Stimulated activated effector memory CD8-positive, alpha-beta T cell treated with anti-CD3 and anti-CD28 coated beads, Interleukin-12 subunit alpha, Interleukin-12 subunit beta, amount 100 ng/mL, for 72 hours (primary cell): Measurements from ENCODE around the gene DOC2B.
"Not testable (repeated sequence)": the region's sequence is repeated elsewhere in the genome, so short reads cannot be mapped to it uniquely, and the experiment has no call there.

Source experiments
- ATAC-seq: fragments of 150-1000 bp; cut with Tn5 transposase; 2 replicates; pipeline ENCODE4 v1.10.0; 2021
- DNase-seq, 2 donors: peaks; one replicate each; pipeline ENCODE4 v3.0.0; 2021 to 2022; ENCODE audit warnings: low spot score in 2 of 2
- H3K27ac Mint-ChIP-seq: one replicate; pipeline ENCODE4 v1.8.0; 2022; ENCODE audit warnings: mild to moderate bottlenecking, mixed read lengths
- H3K36me3 Mint-ChIP-seq: one replicate; pipeline ENCODE4 v1.8.0; 2022; ENCODE audit warnings: mild to moderate bottlenecking, mixed read lengths
- H3K4me1 Mint-ChIP-seq: one replicate; pipeline ENCODE4 v1.8.0; 2022; ENCODE audit warnings: mixed read lengths
- H3K4me3 Mint-ChIP-seq: one replicate; pipeline ENCODE4 v1.8.0; 2022; ENCODE audit warnings: mild to moderate bottlenecking, mixed read lengths
- H3K9me3 Mint-ChIP-seq: one replicate; pipeline ENCODE4 v1.8.0; 2022; ENCODE audit warnings: mixed read lengths

Gene DOC2B

DNA sequence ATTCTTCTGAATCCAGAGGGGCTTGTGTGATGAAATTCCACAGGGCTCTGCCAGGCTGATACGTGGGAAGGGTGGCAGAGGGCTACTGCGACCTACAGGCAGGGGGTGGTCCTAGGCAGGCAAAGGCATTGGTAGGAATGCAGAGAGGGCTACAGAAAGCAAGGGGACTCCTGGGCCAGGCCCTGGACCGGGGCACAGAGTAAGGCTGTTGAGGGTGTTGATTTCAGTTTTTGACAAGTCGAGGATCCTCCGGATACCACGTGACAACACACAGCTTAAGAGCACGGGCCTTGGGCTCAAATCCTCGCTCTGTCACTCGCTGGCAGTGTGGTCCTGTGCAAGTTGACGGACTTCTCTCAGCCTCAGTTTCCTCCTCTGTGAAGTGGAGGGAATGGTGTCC, 19.1 kb upstream of the DOC2B start:
- H3K9me3 Mint-ChIP-seq, result no peaks in the 10 kb centered on the region
- no peak overlapping the region for H3K27ac Mint-ChIP-seq
- H3K4me3 Mint-ChIP-seq, result no peak overlapping the region
- H3K4me1 Mint-ChIP-seq, result no peaks in the 10 kb centered on the region
- DNase-seq (no peak), ATAC-seq (no peak)
- no peaks in the 10 kb centered on the region for H3K36me3 Mint-ChIP-seq

DNA sequence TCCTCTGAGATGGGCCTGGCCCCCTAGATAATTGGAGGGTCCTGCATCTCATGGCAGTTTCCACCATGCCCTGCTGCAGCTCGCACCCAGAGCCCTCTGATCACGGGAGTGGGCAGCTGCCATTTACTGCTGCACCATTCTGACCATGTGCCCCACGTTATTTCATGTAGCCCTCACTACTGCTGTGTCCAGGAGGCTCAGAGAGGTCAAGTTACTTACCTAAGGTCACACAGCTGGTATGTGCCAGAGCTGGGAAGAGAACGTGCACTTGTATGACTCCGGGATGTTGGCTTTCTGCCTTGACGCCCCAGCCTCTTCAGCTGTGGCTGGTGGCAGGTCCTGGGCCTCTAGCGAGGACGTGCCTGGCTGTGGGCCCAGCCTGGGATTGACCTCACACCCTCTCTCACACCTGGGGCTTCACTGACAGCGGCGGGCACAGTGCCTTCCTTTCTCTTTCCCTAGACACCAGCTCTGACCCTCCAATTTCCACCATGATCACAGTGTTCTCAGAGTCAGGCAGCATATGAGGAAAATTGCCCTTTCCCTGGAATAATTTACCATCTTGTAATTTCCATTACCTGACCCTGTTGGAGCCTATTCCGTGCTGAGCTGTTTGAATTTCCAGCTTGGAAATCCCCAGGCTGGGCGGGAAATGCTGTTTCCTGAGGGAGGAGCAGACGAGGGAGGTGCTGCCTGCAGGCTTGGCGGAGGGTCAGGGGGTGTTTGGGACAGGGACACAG, 18.5 kb upstream of the DOC2B start:
- Mint-ChIP-seq H3K4me3 (no peak overlapping the region), H3K9me3 (no peaks in the 10 kb centered on the region), H3K36me3 (no peaks in the 10 kb centered on the region), H3K4me1 (no peaks in the 10 kb centered on the region), H3K27ac (no peak overlapping the region)
- ATAC-seq (no peak), DNase-seq (no peak)

DNA sequence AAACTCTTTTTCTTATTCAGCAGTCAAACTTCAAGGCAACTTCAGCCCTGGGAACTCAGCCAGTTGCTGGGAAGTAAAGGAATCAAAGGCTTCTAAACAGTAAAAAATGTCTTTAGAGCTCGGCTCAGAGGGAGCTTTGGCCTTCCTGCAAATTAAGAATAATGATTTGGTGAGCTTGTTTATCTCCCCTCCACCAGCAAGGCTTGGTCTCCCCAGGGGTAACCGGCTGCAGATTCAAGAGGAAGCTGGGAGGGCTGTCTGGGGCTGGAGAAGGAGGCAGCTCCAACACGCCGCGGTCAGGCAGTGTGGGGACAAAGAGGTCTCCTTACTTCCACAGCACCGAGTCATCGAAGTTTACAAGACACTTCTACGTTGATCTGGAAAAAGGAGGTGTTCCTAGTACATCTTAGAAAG, 17.7 kb upstream of the DOC2B start:
- no peak overlapping the region for H3K27ac Mint-ChIP-seq
- no peak overlapping the region for H3K4me3 Mint-ChIP-seq
- H3K36me3 Mint-ChIP-seq, result no peaks in the 10 kb centered on the region
- no peaks in the 10 kb centered on the region for H3K9me3 Mint-ChIP-seq
- H3K4me1 Mint-ChIP-seq, result no peaks in the 10 kb centered on the region
- DNase-seq, result no peak
- ATAC-seq, result no peak

DNA sequence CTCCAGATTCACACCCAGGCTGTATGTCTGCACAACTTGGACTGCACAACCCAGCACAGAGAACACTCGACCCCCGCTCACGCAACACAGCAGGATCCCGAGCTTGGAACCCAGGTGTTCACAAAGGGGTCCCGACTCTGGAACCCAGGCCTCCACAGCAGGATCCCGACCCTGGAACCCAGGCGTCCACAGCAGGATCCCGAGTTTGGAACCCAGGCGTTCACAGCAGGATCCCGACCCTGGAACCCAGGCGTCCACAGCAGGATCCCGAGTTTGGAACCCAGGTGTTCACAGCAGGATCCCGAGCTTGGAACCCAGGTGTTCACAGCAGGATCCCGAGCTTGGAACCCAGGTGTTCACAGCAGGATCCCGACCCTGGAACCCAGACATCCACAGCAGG, 16.8 kb upstream of the DOC2B start:
- not testable (repeated sequence) for DNase-seq, H3K36me3 Mint-ChIP-seq, H3K4me3 Mint-ChIP-seq, H3K4me1 Mint-ChIP-seq, H3K9me3 Mint-ChIP-seq, H3K27ac Mint-ChIP-seq, ATAC-seq

DNA sequence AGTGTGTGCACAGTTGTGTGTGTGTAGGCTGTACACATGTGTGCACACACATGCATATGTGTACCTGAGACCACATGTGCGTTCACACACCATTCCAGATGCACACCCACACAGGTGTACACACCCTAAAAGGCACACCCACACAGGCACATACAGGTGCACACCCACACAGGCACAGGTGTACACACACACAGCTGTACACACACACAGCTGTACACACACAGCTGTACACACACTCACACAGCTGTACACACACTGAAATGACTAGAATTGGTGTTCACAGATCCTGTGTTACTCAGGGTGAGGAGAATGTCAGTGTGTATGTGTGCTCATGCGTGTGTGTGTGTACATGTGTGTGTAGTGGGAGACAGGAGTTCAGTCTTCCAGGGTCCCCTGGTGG, 15.9 kb upstream of the DOC2B start:
- DNase-seq (no peak), ATAC-seq (no peak)
- Mint-ChIP-seq H3K36me3 (no peaks in the 10 kb centered on the region), H3K4me3 (no peak overlapping the region), H3K4me1 (no peaks in the 10 kb centered on the region), H3K27ac (no peak overlapping the region), H3K9me3 (no peaks in the 10 kb centered on the region)

DNA sequence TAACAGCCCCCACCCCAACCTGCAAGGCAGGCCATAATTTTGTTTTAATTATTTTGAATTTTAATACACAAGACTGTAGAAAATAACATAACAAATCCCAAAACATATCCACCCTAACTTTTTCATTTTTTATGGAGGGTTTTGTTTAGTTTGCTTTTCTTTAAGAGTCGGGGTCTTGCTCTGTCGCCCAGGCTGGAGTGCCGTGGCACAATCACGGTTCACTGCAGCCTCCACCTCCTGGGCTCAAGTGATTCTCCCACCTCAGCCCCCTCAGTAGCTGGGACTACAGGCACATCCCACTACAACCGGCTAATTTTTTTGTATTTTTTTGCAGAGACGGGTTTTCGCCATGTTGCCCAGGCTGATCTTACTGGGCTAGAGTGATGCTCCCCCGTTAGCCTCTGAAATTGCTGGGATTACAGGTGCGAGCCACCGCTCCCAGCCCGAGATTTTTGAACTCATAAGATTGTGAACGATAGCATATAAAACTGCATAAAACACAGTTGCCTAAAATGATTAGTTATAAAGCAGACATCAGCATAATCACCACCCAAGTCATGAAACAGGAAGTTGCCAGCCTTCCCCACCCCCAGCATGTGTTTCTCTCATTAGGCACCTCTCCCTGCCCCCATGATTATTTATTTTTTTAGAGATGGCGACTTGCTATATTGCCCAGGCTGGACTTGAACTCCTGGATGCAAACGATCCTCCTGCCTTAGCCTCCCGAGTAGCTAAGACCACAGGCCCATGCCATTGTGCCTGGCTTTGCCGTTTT, 13.6 kb upstream of the DOC2B start:
- Mint-ChIP-seq H3K4me1 (no peaks in the 10 kb centered on the region), H3K4me3 (no peak overlapping the region), H3K27ac (no peak overlapping the region), H3K9me3 (no peaks in the 10 kb centered on the region), H3K36me3 (no peaks in the 10 kb centered on the region)
- ATAC-seq (no peak), DNase-seq (no peak)

DNA sequence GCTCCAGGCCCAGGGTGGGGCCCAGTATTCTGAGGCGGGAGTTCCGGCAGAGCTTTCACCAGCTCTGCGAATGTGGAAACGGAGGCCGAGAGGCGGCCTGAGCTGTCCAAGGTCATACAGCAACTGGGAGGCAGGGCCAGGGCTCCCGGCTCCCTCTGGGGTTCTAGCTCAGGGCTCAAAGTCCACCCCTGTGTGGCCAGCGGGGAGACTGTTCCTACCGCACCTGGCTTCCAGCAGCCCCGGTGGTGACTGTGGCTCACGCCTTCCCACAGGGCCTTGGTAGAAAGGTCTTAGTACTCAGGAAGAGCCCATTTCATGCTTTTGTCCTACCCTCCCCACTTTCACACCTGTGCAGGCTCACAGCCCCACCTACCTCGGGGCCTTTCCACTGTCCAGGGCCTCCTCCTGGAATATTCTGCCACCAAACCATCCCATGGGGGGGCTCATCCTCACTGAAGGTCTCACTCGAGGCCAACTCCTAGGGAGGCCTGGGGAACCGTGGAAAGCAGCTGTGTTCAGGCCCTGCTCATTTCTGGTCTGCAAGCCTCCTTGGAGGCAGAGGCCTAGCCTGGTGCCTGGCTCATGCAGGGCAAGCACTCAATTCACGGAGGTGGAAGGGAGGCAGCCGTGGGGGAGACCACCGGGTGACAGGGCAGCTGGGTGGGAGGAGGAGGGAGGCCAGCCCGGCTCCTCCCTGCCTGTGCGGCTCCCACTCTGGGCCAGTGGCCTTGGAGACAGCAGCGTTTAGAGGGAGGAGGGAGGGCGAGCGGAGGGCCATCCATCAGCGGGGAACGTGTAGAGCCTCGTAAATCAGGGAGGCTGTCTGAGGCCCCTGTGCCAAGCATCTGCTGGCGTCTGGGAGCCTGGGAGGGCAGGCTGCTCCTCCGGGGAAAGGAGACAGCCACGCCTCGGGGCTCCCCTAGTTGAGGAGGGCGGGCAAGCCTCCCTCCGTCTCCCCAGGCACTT, 12.7 kb upstream of the DOC2B start:
- H3K27ac Mint-ChIP-seq, result peak overlapping the region; percentile 45
- H3K4me3 Mint-ChIP-seq, result no peak overlapping the region
- no peaks in the 10 kb centered on the region for H3K4me1 Mint-ChIP-seq
- H3K36me3 Mint-ChIP-seq, result no peaks in the 10 kb centered on the region
- no peaks in the 10 kb centered on the region for H3K9me3 Mint-ChIP-seq
- no peak for DNase-seq
- no peak for ATAC-seq

DNA sequence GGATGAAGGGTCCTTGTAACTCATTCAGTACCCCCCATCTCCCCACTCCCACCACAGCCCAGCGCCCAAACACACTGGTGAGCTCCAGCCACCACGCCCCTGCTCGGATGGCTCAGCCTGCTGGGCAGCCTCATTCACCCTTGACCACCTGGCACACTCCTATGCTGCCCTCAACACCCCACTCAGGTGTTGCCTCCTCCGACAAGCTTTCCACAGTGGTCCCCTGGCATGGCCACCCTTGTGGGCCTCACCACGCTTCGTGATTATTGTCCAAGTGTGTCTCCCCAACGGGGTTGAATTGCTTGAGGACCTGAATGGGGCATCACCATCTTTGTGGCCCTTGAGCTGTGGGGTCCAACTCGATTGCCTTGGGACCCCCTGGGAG, 12.0 kb upstream of the DOC2B start:
- Mint-ChIP-seq H3K4me1 (no peaks in the 10 kb centered on the region), H3K27ac (peak overlapping the region; percentile 45), H3K36me3 (no peaks in the 10 kb centered on the region), H3K4me3 (no peak overlapping the region), H3K9me3 (no peaks in the 10 kb centered on the region)
- DNase-seq (no peak), ATAC-seq (no peak)

DNA sequence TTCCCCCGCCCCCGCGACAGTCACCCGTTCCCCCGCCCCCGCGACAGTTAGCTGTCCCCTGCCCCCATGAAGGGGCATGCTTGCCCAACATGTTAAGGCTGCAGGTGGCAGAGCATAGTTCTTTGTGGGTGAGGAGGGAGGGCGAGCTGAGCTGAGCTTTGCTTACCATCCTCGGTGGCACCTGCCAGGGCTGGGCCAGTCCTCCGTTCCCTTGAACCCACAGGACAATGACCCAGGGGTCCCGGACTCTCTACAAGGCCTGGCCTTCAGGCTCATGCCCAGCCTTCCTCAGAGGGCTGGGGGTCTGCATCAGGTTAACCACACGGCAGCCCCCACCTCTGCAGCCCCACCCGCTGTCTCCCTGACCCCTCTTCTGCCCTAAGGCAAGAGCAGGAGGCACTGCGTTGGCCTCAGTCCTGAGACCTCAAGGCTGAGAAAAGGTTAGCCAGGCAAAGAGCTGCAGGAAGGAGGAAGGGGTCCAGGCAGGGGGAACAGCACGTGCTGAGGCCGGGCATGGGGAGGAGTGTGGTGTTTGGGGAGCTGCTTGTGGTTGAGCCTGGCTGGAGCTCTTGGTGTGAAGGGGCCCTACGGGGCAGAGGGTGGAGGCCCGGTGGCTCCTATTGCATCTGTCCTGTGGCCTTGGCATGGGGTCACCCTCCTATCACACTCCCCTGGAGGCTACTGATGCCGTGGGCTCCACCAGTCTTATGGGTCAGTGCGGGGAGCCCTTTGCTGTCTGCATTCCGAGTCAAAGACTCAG, 11.4 kb upstream of the DOC2B start:
- DNase-seq, result no peak
- no peak overlapping the region for H3K4me3 Mint-ChIP-seq
- peak overlapping the region; percentile 45 for H3K27ac Mint-ChIP-seq
- no peaks in the 10 kb centered on the region for H3K4me1 Mint-ChIP-seq
- no peak for ATAC-seq
- H3K36me3 Mint-ChIP-seq, result no peaks in the 10 kb centered on the region
- H3K9me3 Mint-ChIP-seq, result no peaks in the 10 kb centered on the region

DNA sequence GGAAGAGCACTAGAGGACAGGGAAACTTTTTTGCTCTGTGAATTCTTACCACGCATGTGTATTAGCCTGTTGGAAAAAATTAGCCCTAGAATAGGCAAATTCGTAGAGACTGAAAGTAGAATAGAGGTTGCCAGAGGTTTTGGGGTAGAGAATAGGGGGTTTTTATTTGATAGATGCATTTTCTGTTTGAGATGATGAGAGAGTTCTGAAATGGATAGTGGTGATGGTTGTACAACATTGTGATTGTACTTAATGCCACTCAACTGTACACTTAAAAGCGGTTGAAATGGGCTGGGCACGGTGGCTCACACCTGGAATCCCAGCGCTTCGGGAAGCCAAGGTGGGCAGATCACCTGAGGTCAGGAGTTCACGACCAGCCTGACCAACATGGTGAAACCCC, 8.0 kb upstream of the DOC2B start:
- ATAC-seq (no peak), DNase-seq (no peak)
- Mint-ChIP-seq H3K4me3 (no peak overlapping the region), H3K27ac (no peak overlapping the region), H3K4me1 (peaks cover 9% of the 10 kb centered on the region), H3K9me3 (no peaks in the 10 kb centered on the region), H3K36me3 (no peaks in the 10 kb centered on the region)

DNA sequence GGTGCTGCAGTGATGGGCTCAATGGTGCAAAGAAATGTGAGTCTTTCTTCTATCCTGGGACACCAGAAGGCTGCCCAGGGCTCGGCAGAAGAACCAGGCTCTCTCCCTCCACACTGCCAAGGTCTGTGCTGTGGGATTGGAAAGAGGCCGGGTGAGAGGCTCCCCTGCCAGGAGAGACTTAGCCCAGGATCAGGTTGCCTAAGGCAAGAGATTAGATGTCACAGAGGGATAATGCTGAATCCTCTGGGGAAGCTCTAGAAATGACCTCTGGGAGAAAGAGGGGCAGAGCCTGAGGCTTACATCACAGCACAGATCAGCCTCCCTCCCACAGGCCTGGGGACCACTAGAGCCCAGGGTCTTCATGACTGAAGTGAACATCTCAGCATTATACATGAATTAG, 5.7 kb upstream of the DOC2B start:
- peaks cover 12% of the 10 kb centered on the region for H3K4me1 Mint-ChIP-seq
- no peaks in the 10 kb centered on the region for H3K9me3 Mint-ChIP-seq
- no peak overlapping the region for H3K4me3 Mint-ChIP-seq
- H3K36me3 Mint-ChIP-seq, result no peaks in the 10 kb centered on the region
- H3K27ac Mint-ChIP-seq, result no peak overlapping the region
- DNase-seq (no peak), ATAC-seq (no peak)

DNA sequence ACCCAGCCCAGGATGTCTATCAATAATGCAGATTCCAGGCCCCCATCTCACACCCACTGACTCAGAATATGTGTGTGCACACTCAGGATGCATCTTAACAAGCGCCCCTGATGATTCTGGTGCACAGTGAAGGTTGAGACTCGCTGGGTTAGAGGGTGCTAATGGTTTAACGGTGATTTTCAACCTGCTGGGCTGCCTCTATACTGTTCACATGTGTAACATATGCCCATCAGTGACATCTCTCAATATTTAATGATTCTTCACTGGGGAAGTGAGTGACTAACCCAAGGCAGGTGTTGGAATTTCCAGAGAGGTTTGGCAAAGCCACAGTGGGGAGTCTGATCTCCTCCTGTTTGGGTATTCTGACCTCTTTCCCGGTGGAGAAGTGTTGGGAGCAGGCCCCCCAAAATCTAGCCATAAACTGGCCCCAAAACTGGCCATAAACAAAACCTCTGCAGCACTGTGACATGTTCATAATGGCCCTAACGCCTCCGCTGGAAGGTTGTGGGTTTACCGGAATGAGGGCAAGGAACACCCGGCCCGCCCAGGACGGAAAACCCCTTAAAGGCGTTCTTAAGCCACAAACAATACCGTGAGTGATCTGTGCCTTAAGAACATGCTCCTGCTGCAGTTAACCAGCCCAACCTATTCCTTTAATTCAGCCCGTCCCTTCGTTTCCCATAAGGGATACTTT, 4.1 kb upstream of the DOC2B start:
- Mint-ChIP-seq H3K27ac (no peak overlapping the region), H3K9me3 (no peaks in the 10 kb centered on the region), H3K4me3 (peak overlapping the region; percentile 49), H3K36me3 (no peaks in the 10 kb centered on the region), H3K4me1 (peaks cover 15% of the 10 kb centered on the region)
- peak; percentile 25 for ATAC-seq
- DNase-seq, result peak in 1 of 2 donors; percentile 64

DNA sequence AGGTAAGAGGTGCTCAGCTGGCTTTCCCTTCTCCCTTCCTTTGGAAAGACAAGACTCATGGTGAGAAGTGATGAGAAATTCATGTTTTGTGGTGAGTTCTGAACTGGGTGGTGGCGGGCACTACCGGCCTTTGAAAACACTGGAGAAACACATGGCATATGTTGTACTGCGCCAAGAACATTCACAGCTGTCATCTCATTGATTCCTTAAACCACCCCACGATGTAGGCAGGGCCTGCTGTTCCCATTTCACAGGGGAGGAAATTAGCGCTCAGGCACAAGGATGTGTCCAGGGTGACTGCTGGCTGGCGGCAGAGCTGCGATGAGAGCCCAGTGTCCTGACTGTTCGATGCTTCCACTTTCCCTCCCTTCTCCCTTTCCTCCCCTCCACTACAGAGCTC, 1.6 kb upstream of the DOC2B start:
- no peak for DNase-seq
- Mint-ChIP-seq H3K27ac (no peak overlapping the region), H3K36me3 (no peaks in the 10 kb centered on the region), H3K9me3 (no peaks in the 10 kb centered on the region), H3K4me1 (peaks cover 15% of the 10 kb centered on the region), H3K4me3 (no peak overlapping the region)
- no peak for ATAC-seq

DNA sequence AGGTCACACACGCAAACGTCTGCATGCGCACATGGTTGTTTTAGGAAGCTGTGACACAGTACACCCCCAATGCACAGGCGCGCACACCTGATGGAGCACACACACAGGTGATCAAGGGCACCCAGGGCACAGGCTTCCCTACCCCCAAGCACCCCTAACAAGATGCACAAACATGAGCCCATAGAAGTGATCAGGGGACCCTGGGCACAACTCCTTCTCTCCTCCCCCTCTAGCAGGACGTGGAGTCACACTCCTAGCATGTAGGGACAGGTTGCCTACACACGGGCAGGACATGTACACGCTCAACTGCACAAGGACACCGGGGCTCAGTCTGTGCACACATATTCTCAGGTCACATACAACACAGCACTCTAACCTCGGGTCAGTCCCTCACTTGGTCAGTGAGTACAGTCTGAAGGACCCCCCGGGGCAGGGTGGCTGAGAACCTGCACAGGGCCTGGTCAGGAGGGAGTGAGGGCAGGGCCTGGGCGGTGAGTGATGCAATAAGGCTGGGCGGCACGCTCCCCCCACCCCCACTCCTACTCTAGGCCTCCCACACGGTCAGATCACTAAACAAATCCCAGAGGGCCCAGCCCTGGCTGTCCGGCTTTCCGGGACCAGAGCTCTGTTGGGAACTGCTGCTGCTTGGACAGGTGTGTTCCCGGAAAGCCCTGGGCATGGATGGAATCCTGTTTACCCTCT, 751 bp upstream of the DOC2B start:
- ATAC-seq, result no peak
- H3K4me3 Mint-ChIP-seq, result peak overlapping the region; percentile 42
- peaks cover 15% of the 10 kb centered on the region for H3K4me1 Mint-ChIP-seq
- H3K27ac Mint-ChIP-seq, result no peak overlapping the region
- no peak for DNase-seq
- no peaks in the 10 kb centered on the region for H3K36me3 Mint-ChIP-seq
- no peaks in the 10 kb centered on the region for H3K9me3 Mint-ChIP-seq
